SU-DHL-6 (cell line): ENCODE results near the gene TSC2.

Experiments
- H2AFZ ChIP-seq: fragments of 200-600 bp; sonication (generic); 2 replicates; pipeline ENCODE4 v1.6.1; 2014; ENCODE audit warnings: low read depth, mild to moderate bottlenecking, moderate library complexity, mixed read lengths, antibody characterized with exemption, low read length; ENCODE audit not compliant: severe bottlenecking
- H3F3A ChIP-seq: fragments of 200-600 bp; shearing (Covaris generic); 2 replicates; pipeline ENCODE4 v1.6.0; 2016; ENCODE audit warnings: antibody characterized with exemption, mild to moderate bottlenecking; ENCODE audit not compliant: insufficient read depth
- H3K27ac ChIP-seq: fragments of 200-600 bp; sonication (generic); 2 replicates; pipeline ENCODE4 v1.5.1; 2016; ENCODE audit warnings: low read depth, mild to moderate bottlenecking, low read length, moderate library complexity, mixed read lengths
- H3K27me3 ChIP-seq: fragments of 200-600 bp; sonication (generic), shearing (Covaris generic); 2 replicates; pipeline ENCODE4 v1.6.0; 2014; ENCODE audit warnings: mild to moderate bottlenecking, low read length
- H3K36me3 ChIP-seq: fragments of 200-600 bp; sonication (generic); 2 replicates; pipeline ENCODE4 v1.6.1; 2014; ENCODE audit warnings: mild to moderate bottlenecking, low read length, mixed read lengths
- H3K4me2 ChIP-seq: fragments of 300-600, 200-600 bp; shearing (Covaris generic), sonication (generic); 2 replicates; pipeline ENCODE4 v1.6.0; 2014; ENCODE audit warnings: low read length, low read depth, mild to moderate bottlenecking; ENCODE audit not compliant: poor library complexity, severe bottlenecking
- H3K4me3 ChIP-seq: fragments of 200-600 bp; sonication (generic); 2 replicates; pipeline ENCODE4 v1.5.1; 2014; ENCODE audit warnings: antibody characterized with exemption, low read length, mild to moderate bottlenecking, mixed read lengths; ENCODE audit not compliant: insufficient read depth, poor library complexity, severe bottlenecking
- H3K79me2 ChIP-seq: fragments of 200-600 bp; sonication (generic); 2 replicates; pipeline ENCODE4 v1.6.1; 2014; ENCODE audit warnings: mild to moderate bottlenecking, low read length, moderate library complexity; ENCODE audit not compliant: insufficient read depth
- H3K9ac ChIP-seq: fragments of 200-600 bp; sonication (generic); 2 replicates; pipeline ENCODE4 v1.7.0; 2014; ENCODE audit warnings: mild to moderate bottlenecking, low read length
- H3K9me2 ChIP-seq: fragments of 200-600 bp; sonication (generic); replicated peaks from 2 replicates; pipeline ENCODE4 v1.6.1; 2014; ENCODE audit warnings: low read length; ENCODE audit not compliant: insufficient read depth
- H3K9me3 ChIP-seq: fragments of 200-600 bp; sonication (generic); 2 replicates; pipeline ENCODE4 v1.6.1; 2014; ENCODE audit warnings: low read length, mixed read lengths; ENCODE audit not compliant: insufficient read depth
- H4K20me1 ChIP-seq: fragments of 200-600 bp; sonication (generic); 2 replicates; pipeline ENCODE4 v1.6.1; 2014; ENCODE audit warnings: low read depth, mild to moderate bottlenecking, antibody characterized with exemption, low read length, moderate library complexity, mixed read lengths
- EZH2phosphoT487 ChIP-seq: fragments of 200-600 bp; sonication (generic), shearing (Covaris generic); conservative IDR thresholded peaks from 2 replicates; pipeline ENCODE4 v1.6.1; 2018; ENCODE audit warnings: mild to moderate bottlenecking, antibody characterized with exemption, low read length, moderate library complexity, mixed read lengths
- TF ChIP-seq, protein P1 (sequence below): fragments of 200-600 bp; sonication (generic); IDR thresholded peaks from one replicate; pipeline ENCODE4 v1.5.1; 2017; ENCODE audit warnings: antibody characterized with exemption, mild to moderate bottlenecking, low read length, moderate library complexity; ENCODE audit not compliant: insufficient read depth, poor library complexity, severe bottlenecking

TSC2 gene

DNA sequence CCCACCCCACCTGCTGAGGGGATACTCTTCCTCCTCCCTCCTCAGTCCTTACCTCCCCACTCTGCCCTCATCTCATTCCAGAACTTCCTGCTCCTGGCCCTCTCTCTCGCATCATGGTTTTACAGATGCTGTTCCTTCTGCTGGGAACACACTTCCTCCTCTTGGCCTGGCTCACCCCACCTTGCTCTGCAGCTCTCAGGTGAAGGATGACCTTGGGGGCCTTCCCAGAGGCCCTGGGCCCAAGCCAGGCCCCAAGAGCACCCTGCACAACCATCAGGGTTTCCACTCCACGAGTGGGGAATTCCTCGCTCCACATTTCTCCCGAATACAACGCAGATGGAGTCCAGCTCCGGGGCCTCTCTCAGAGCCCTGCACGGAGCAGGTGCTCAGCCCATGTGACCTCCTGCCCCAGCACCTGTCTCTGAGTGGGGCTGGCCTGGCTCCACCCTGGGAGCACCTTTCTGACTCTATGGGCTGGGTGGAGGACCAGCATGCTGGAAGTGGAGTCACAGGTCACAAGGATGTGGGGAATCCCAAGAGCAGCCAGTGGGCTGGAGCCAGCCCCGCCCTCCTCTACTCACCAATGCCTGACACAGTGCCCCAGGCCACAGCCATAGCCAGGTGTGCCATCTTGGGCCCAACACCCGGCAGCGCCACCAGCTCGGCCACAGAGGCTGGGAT, 4.7 kb upstream of the TSC2 start:
- H3K9ac ChIP-seq, result no peak overlapping the region
- no peak overlapping the region for H3K4me2 ChIP-seq
- no peak overlapping the region for H2AFZ ChIP-seq
- H4K20me1 ChIP-seq, result no peaks in the 10 kb centered on the region
- H3K27ac ChIP-seq, result no peak overlapping the region
- no peak overlapping the region for H3K4me3 ChIP-seq
- TF ChIP-seq, protein P1, sequence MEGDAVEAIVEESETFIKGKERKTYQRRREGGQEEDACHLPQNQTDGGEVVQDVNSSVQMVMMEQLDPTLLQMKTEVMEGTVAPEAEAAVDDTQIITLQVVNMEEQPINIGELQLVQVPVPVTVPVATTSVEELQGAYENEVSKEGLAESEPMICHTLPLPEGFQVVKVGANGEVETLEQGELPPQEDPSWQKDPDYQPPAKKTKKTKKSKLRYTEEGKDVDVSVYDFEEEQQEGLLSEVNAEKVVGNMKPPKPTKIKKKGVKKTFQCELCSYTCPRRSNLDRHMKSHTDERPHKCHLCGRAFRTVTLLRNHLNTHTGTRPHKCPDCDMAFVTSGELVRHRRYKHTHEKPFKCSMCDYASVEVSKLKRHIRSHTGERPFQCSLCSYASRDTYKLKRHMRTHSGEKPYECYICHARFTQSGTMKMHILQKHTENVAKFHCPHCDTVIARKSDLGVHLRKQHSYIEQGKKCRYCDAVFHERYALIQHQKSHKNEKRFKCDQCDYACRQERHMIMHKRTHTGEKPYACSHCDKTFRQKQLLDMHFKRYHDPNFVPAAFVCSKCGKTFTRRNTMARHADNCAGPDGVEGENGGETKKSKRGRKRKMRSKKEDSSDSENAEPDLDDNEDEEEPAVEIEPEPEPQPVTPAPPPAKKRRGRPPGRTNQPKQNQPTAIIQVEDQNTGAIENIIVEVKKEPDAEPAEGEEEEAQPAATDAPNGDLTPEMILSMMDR, result no peak
- no peak for TF ChIP-seq EZH2phosphoT487
- H3K36me3 ChIP-seq, result no peaks in the 10 kb centered on the region
- no peaks in the 10 kb centered on the region for H3K9me2 ChIP-seq
- H3K9me3 ChIP-seq, result no peaks in the 10 kb centered on the region
- peaks cover 5% of the 10 kb centered on the region; the same call in 1 of the 2 replicates for H3K79me2 ChIP-seq
- no peaks in the 10 kb centered on the region for H3F3A ChIP-seq
- H3K27me3 ChIP-seq, result no peaks in the 10 kb centered on the region

DNA sequence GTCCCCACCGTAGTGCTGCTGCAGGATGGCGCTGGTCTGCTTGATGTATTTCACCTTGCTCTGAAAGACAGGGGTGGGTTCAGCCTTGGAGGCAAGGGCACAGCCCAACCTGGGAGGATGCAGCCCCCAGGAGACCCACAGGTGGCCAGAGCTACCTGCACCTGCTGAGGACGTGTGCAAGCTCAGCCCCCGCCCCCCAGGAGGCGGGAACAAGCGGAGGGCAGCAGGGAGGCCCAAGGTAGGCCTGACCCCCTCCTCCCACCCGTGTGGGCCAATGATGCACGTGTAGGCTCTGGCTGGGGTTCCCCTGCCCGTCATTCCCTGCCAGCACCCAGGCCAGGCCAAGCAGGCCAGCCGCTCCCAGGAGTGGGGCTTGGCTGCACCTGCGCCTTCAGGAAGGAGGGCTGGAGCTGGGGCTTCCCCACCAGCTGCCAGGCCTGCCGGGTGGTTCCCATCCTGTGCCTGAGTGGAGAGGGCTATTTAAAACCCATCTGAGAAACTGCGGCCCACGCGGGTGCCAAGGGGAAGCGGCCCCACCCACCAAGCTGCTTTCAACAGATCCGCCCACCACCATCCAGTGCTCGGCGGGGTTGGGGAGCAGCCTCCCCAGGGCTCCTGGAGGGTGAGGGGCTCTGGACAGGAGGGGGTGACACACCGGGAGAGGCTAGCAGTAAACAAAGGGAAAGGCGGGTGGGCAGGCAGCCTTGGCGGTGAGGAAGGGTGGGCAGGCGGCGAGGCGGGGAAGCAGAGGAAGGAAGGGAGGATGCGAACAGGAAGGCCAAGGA, 3.9 kb upstream of the TSC2 start:
- H3K27me3 ChIP-seq, result no peaks in the 10 kb centered on the region
- H4K20me1 ChIP-seq, result no peaks in the 10 kb centered on the region
- H3K9me3 ChIP-seq, result no peaks in the 10 kb centered on the region
- no peak overlapping the region for H2AFZ ChIP-seq
- H3K27ac ChIP-seq, result no peak overlapping the region
- H3K79me2 ChIP-seq, result peaks cover 5% of the 10 kb centered on the region; the same call in 1 of the 2 replicates
- no peak overlapping the region for H3K4me2 ChIP-seq
- H3K9ac ChIP-seq, result no peak overlapping the region
- TF ChIP-seq, protein P1, result no peak
- H3F3A ChIP-seq, result no peaks in the 10 kb centered on the region
- H3K4me3 ChIP-seq, result no peak overlapping the region
- H3K36me3 ChIP-seq, result no peaks in the 10 kb centered on the region
- no peaks in the 10 kb centered on the region for H3K9me2 ChIP-seq

DNA sequence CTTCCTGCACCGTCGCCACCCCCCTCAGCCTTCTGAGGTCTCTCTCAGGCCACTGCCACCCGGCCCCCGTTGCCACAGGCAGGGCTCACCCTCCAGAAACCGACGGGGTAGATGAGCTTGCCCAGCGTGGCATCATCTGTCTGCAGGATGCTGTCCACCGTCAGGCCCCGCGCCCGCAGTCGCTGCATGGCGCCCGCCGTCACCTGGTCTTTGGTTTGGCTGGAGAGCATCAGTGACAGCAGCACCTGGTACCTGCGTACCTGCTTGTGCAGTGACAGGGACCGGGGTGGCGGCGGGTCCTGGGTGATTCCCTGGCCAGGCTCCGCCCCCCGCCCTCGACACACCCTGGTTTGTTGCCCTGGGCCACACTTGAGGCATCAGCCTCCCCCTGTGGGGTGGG, 3.2 kb upstream of the TSC2 start:
- H3K9me3 ChIP-seq, result no peaks in the 10 kb centered on the region
- no peaks in the 10 kb centered on the region for H4K20me1 ChIP-seq
- no peaks in the 10 kb centered on the region for H3K36me3 ChIP-seq
- no peak overlapping the region for H3K4me3 ChIP-seq
- peaks cover 5% of the 10 kb centered on the region; the same call in 1 of the 2 replicates for H3K79me2 ChIP-seq
- H3F3A ChIP-seq, result no peaks in the 10 kb centered on the region
- no peak overlapping the region for H3K9ac ChIP-seq
- TF ChIP-seq EZH2phosphoT487, result no peak
- TF ChIP-seq, protein P1, result no peak
- H3K27me3 ChIP-seq, result no peaks in the 10 kb centered on the region
- no peak overlapping the region for H3K27ac ChIP-seq
- no peak overlapping the region for H3K4me2 ChIP-seq
- no peak overlapping the region for H2AFZ ChIP-seq
- H3K9me2 ChIP-seq, result no peaks in the 10 kb centered on the region
